MM.1S (cell line): ENCODE results near the gene PRODH2.

ENCODE experiments used
- DNase-seq: peaks from one replicate; pipeline ENCODE4 v3.0.0-alpha.2; 2015
- H2AFZ ChIP-seq: fragments of 300-600 bp; sonication (generic); 2 replicates; pipeline ENCODE4 v1.6.0; 2016; ENCODE audit warnings: antibody characterized with exemption, low read length
- H3F3A ChIP-seq: fragments of 300-600 bp; sonication (generic); 2 replicates; pipeline ENCODE4 v1.6.1; 2016; ENCODE audit warnings: mild to moderate bottlenecking, antibody characterized with exemption, low read length, moderate library complexity, mixed read lengths; ENCODE audit not compliant: insufficient read depth
- H3K27ac ChIP-seq: fragments of 300-600 bp; sonication (generic); 2 replicates; pipeline ENCODE4 v1.5.1; 2016; ENCODE audit warnings: mild to moderate bottlenecking, low read length
- H3K27me3 ChIP-seq: fragments of 300-600 bp; sonication (generic); replicated peaks from 2 replicates; pipeline ENCODE4 v1.6.0; 2016; ENCODE audit warnings: low read length; ENCODE audit not compliant: insufficient read depth
- H3K36me3 ChIP-seq: fragments of 300-600 bp; sonication (generic); replicated peaks from 2 replicates; pipeline ENCODE4 v1.6.1; 2016; ENCODE audit warnings: mild to moderate bottlenecking, low read length, mixed read lengths; ENCODE audit not compliant: insufficient read depth
- H3K4me1 ChIP-seq: fragments of 300-600 bp; sonication (generic); 2 replicates; pipeline ENCODE4 v1.6.1; 2016; ENCODE audit warnings: low read length, mixed read lengths
- H3K4me2 ChIP-seq: fragments of 300-600 bp; sonication (generic); 2 replicates; pipeline ENCODE4 v1.6.0; 2016; ENCODE audit warnings: low read depth, low read length
- H3K4me3 ChIP-seq: fragments of 300-600 bp; sonication (generic); 2 replicates; pipeline ENCODE4 v1.5.1; 2016; ENCODE audit warnings: low read length, mixed read lengths
- H3K79me2 ChIP-seq: fragments of 300-600 bp; sonication (generic); 2 replicates; pipeline ENCODE4 v1.6.1; 2016; ENCODE audit warnings: mixed run types, low read length, mixed read lengths
- H3K9ac ChIP-seq: fragments of 300-600 bp; sonication (generic); 2 replicates; pipeline ENCODE4 v1.6.1; 2016; ENCODE audit warnings: low read length, mixed read lengths
- H3K9me2 ChIP-seq: fragments of 300-600 bp; sonication (generic); replicated peaks from 2 replicates; pipeline ENCODE4 v1.6.1; 2016; ENCODE audit warnings: mild to moderate bottlenecking, low read length, mixed read lengths; ENCODE audit not compliant: insufficient read depth
- H3K9me3 ChIP-seq: fragments of 300-600 bp; sonication (generic); replicated peaks from 2 replicates; pipeline ENCODE4 v1.6.1; 2016; ENCODE audit warnings: mild to moderate bottlenecking, low read length, mixed read lengths; ENCODE audit not compliant: insufficient read depth
- H4K20me1 ChIP-seq: fragments of 300-600 bp; sonication (generic); 2 replicates; pipeline ENCODE4 v1.6.1; 2016; ENCODE audit warnings: mild to moderate bottlenecking, low read length, moderate library complexity, mixed read lengths; ENCODE audit not compliant: insufficient read depth
- CTCF ChIP-seq: fragments of 300-600 bp; sonication (generic); IDR thresholded peaks from 2 replicates; pipeline ENCODE4 v1.5.1; 2016; ENCODE audit warnings: antibody characterized with exemption, low read length, mixed read lengths
- EZH2 ChIP-seq: fragments of 300-600 bp; sonication (generic); optimal IDR thresholded peaks from 2 replicates; pipeline ENCODE3; 2017; ENCODE audit warnings: low read depth, mild to moderate bottlenecking, antibody characterized with exemption, low read length, mixed read lengths
- EZH2phosphoT487 ChIP-seq: fragments of 300-600 bp; sonication (generic); IDR thresholded peaks from 2 replicates; pipeline ENCODE4 v1.6.1; 2018; ENCODE audit warnings: antibody characterized with exemption, low read length

Gene PRODH2

DNA sequence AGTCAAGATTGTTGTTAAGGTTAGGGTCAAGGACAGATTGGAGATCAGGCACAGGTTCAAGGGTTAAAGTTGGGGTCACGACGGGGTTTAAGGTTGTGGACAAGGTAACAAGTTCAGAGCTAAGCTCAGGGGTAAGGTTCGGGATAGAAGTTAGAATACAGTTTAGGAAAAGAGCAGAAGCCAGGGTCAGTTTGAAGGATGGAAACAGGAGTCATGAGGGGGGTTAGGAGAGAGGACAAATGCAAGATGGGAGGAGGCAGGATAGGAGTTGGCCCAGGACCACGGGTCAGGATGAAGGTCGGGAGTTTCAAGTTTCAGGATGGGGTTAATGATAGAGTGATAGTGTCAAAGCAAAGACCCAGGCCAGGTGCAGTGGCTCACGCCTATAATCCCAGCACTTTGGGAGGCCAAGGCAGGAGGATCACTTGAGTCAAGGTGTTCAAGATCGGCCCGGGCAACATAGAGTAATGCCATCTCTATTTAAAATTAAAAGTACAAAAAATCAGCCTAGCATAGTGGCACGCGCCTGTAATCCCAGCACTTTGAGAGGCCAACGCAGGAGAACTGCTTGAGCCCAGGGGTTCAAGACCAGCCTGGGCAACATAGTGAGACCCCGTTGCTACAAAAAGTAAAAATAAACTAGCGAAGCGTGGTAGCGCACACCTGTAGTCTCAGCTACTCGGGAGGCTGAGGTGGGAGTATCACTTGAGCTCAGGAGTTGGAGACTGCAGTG, 32.0 kb upstream of the PRODH2 start:
- Histone ChIP-seq H3K27me3 (peaks cover 85% of the 10 kb centered on the region), H4K20me1 (no peaks in the 10 kb centered on the region), H3K9me3 (no peaks in the 10 kb centered on the region), H3K4me1 (no peaks in the 10 kb centered on the region), H2AFZ (no peak overlapping the region), H3K79me2 (no peaks in the 10 kb centered on the region), H3K9me2 (no peaks in the 10 kb centered on the region), H3K9ac (no peak overlapping the region), H3K27ac (no peak overlapping the region), H3K4me3 (no peak overlapping the region), H3F3A (no peaks in the 10 kb centered on the region), H3K36me3 (no peaks in the 10 kb centered on the region), H3K4me2 (no peak overlapping the region)
- DNase-seq: no peak
- TF ChIP-seq CTCF: no peak
- no peak for TF ChIP-seq EZH2
- TF ChIP-seq EZH2phosphoT487: no peak

DNA sequence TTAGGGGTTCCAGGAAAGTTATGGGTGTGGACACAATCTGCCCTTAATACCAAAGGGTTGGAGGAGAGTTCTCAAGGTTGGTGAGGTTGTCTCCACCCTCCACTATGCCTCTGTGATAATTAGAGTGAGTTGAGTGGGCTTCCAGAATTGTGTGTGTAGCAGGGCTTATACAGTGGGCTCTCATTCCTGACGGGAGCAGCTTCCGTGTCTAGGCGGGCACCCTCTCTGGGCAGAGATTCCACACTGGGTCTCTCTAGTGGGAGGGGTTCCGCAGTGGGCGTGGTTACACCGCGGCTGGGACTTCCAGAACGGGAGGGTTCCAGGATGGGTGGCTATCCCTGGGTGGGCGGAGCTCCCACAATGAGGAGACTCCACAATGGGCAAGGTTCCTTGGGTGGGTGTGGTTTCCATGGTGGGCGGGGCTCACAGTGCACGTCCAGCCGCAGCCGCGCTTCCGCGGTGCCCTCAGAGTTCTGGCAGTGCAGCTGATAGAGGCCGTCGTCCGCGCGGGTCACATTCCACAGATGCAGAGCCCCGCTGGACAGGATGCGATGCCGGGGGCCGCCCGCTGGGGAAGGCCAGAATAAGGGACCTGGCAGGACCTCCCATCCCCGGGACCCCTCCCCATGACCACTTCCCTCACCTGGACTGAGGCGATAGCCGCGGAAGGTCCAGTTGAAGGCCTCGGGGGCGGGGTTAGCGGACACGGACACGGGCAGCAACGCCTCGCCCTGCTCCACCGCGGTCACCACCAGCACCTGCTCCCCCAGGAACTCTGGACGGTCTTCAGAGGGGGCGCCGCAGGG, 31.2 kb upstream of the PRODH2 start:
- Histone ChIP-seq H3K4me1 (no peaks in the 10 kb centered on the region), H3K36me3 (no peaks in the 10 kb centered on the region), H3F3A (no peaks in the 10 kb centered on the region), H3K9ac (no peak overlapping the region), H3K27me3 (peaks cover 83% of the 10 kb centered on the region), H4K20me1 (no peaks in the 10 kb centered on the region), H3K9me2 (no peaks in the 10 kb centered on the region), H2AFZ (no peak overlapping the region), H3K4me2 (no peak overlapping the region), H3K9me3 (no peaks in the 10 kb centered on the region), H3K27ac (no peak overlapping the region), H3K4me3 (no peak overlapping the region), H3K79me2 (no peaks in the 10 kb centered on the region)
- DNase-seq: no peak
- TF ChIP-seq CTCF (no peak), EZH2 (no peak), EZH2phosphoT487 (no peak)

GRCh38 chr19:35842666-35843272, 30.1 kb upstream of the PRODH2 start:
- TF ChIP-seq EZH2phosphoT487: no peak
- TF ChIP-seq EZH2: no peak
- TF ChIP-seq CTCF: no peak
- H3K4me3 ChIP-seq: no peak overlapping the region
- H3K36me3 ChIP-seq: no peaks in the 10 kb centered on the region
- no peaks in the 10 kb centered on the region for H4K20me1 ChIP-seq
- H3K79me2 ChIP-seq: no peaks in the 10 kb centered on the region
- no peak overlapping the region for H2AFZ ChIP-seq
- no peak overlapping the region for H3K9ac ChIP-seq
- no peak overlapping the region for H3K4me2 ChIP-seq
- DNase-seq: no peak
- peaks cover 72% of the 10 kb centered on the region for H3K27me3 ChIP-seq
- no peak overlapping the region for H3K27ac ChIP-seq
- no peaks in the 10 kb centered on the region for H3F3A ChIP-seq
- H3K9me2 ChIP-seq: no peaks in the 10 kb centered on the region
- no peaks in the 10 kb centered on the region for H3K9me3 ChIP-seq
- H3K4me1 ChIP-seq: no peaks in the 10 kb centered on the region
